K562 (cell line): ENCODE data around the gene LYRM1.

ENCODE experiments used
- EZH2 ChIP-seq: IDR thresholded peaks from 2 replicates; pipeline ENCODE4 v1.6.1; 2012; ENCODE audit warnings: low read depth, mild to moderate bottlenecking, inconsistent platforms, low read length, borderline replicate concordance
- GMEB1 ChIP-seq: fragments of 250-450 bp; sonication (Bioruptor Pico); IDR thresholded peaks from 2 replicates; pipeline ENCODE4 v1.4.0; 2020; ENCODE audit warnings: mild to moderate bottlenecking
- ZNF644 ChIP-seq: fragments of 200-800 bp; sonication (Bioruptor generic); IDR thresholded peaks from 2 replicates; pipeline ENCODE4 v1.6.1; 2016; ENCODE audit warnings: low read depth, missing genetic modification characterization, missing compliant biosample characterization
- TF ChIP-seq, protein P1 (sequence below), 3 experiments: IDR thresholded peaks in 2 of 3; conservative IDR thresholded peaks in 1 of 3; 2 replicates each; pipeline ENCODE4 v1.5.1; 2011 to 2012; ENCODE audit warnings: low read length in 3 of 3, mild to moderate bottlenecking in 3 of 3, control low read depth in 2 of 3, improper control_type of control experiment in 1 of 3, inconsistent platforms in 1 of 3, low read depth in 1 of 3, mixed read lengths in 1 of 3, moderate library complexity in 1 of 3; ENCODE audit not compliant: insufficient read depth in 2 of 3
- TF ChIP-seq, protein P2 (sequence below): fragments of 450-650 bp; formaldehyde crosslinking; IDR thresholded peaks from 2 replicates; pipeline ENCODE4 v1.4.0; 2020; ENCODE audit warnings: mild to moderate bottlenecking, moderate library complexity

DNA sequence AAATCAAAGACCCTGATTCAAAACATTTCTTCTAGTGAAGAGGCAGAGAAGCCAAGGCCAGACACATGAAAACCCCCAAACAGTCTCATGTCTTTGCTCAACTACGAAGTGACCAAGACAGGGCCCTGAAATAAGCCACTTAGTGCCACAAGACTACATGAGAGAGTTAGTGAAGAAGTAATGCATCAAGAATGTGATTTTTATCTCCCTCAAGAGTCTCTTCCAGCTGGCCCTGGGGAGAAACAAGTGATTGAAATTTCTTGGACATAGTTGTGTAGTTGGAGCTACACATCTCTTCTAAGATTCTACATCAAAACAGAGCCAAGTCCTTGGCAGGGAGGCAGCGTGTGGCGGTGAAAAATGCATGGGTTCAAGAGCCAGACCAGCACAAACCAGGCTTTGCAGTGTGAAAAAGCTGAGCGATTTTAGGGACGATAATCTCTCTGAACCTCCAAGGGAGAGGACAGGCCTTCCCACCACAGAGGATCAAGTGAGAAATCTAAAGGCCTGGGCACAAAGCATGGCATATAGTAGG is 30.6 kb downstream of the LYRM1 start:
- TF ChIP-seq, protein P1, sequence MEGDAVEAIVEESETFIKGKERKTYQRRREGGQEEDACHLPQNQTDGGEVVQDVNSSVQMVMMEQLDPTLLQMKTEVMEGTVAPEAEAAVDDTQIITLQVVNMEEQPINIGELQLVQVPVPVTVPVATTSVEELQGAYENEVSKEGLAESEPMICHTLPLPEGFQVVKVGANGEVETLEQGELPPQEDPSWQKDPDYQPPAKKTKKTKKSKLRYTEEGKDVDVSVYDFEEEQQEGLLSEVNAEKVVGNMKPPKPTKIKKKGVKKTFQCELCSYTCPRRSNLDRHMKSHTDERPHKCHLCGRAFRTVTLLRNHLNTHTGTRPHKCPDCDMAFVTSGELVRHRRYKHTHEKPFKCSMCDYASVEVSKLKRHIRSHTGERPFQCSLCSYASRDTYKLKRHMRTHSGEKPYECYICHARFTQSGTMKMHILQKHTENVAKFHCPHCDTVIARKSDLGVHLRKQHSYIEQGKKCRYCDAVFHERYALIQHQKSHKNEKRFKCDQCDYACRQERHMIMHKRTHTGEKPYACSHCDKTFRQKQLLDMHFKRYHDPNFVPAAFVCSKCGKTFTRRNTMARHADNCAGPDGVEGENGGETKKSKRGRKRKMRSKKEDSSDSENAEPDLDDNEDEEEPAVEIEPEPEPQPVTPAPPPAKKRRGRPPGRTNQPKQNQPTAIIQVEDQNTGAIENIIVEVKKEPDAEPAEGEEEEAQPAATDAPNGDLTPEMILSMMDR (IDR thresholded peaks at IDR 0.05 in 2 of 3, conservative IDR thresholded peaks at IDR 0.05 in 1 of 3; ENCODE audit: insufficient read depth in 2 of 3, low read depth in 1 of 3, low read length in 3 of 3), result no peak
- TF ChIP-seq, protein P2, sequence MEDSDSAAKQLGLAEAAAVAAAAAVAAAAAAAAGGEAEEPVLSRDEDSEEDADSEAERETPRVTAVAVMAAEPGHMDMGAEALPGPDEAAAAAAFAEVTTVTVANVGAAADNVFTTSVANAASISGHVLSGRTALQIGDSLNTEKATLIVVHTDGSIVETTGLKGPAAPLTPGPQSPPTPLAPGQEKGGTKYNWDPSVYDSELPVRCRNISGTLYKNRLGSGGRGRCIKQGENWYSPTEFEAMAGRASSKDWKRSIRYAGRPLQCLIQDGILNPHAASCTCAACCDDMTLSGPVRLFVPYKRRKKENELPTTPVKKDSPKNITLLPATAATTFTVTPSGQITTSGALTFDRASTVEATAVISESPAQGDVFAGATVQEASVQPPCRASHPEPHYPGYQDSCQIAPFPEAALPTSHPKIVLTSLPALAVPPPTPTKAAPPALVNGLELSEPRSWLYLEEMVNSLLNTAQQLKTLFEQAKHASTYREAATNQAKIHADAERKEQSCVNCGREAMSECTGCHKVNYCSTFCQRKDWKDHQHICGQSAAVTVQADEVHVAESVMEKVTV (CRISPR knock-in tag), result no peak
- no peak for TF ChIP-seq ZNF644 (tag)
- no peak for TF ChIP-seq GMEB1 (CRISPR knock-in tag)
- no peak for TF ChIP-seq EZH2
